Keratinocyte (primary cell): ENCODE results near the gene FAM161A.
"Not testable (repeated sequence)": the region's sequence is repeated elsewhere in the genome, so short reads cannot be mapped to it uniquely, and the experiment has no call there.

ENCODE experiments used
- CTCF ChIP-seq, 3 experiments: IDR thresholded peaks in 1 of 3; conservative IDR thresholded peaks in 1 of 3; optimal IDR thresholded peaks in 1 of 3; 2 replicates in 2 of 3; 3 replicates in 1 of 3; pipeline versions ENCODE3 to v1.5.1; 2011; ENCODE audit warnings: low read length in 3 of 3, mild to moderate bottlenecking in 3 of 3, moderate library complexity in 2 of 3, control low read depth in 1 of 3, inconsistent platforms in 1 of 3; ENCODE audit not compliant: insufficient read depth in 2 of 3; ENCODE audit errors: extremely low read depth in 1 of 3
- EZH2 ChIP-seq: IDR thresholded peaks from one replicate; pipeline ENCODE4 v1.6.1; 2012; ENCODE audit warnings: inconsistent platforms, mild to moderate bottlenecking, low read length, moderate library complexity

GRCh38 chr2:61808693-61809092 is 45.2 kb downstream of the FAM161A start:
- not testable (repeated sequence) for TF ChIP-seq CTCF (optimal IDR thresholded peaks at IDR 0.05 in 1 of 3, IDR thresholded peaks at IDR 0.05 in 1 of 3, conservative IDR thresholded peaks at IDR 0.05 in 1 of 3; ENCODE audit: extremely low read depth in 1 of 3, insufficient read depth in 2 of 3, low read length in 3 of 3); EZH2
